ENCODE data around the gene CDK5. TPM values are rescaled to one million over a fixed set of nuclear protein-coding genes. Genes with fewer than 3 reads are reported as not detected.

The CDK5 gene
- total RNA-seq, 2 experiments from 2014 or later = 3.1 to 3.5 TPM

- ATAC-seq (ENCODE audit: poor library complexity) (peak; percentile 9), DNase-seq (peak in 7 of 14 experiments; percentile 22 to 77 (median 43))
- Histone ChIP-seq H3K27me3 (ENCODE audit: control insufficient read depth in 1 of 2, insufficient read depth in 2 of 2, low read length in 2 of 2) (no peaks in the 10 kb centered on the region), H3K27ac (ENCODE audit: low read depth in 1 of 2, low read length in 2 of 2) (peak overlapping the region in 1 of 2 donors; percentile 4), H3K9me3 (ENCODE audit: control insufficient read depth in 1 of 2, insufficient read depth in 1 of 2, low read length in 2 of 2) (peaks cover 0 to 3% of the 10 kb centered on the region in 2 experiments), H3K36me3 (ENCODE audit: insufficient read depth, low read length) (no peaks in the 10 kb centered on the region), H3K4me1 (ENCODE audit: insufficient read depth, low read length) (peaks cover 66% of the 10 kb centered on the region), H3K4me3 (ENCODE audit: low read length) (peak overlapping the region; percentile 70)
- Mint-ChIP-seq H3K27ac (peak overlapping the region; percentile 86), H3K36me3 (ENCODE audit: low read depth) (peaks cover 20% of the 10 kb centered on the region), H3K27me3 (peaks cover 8% of the 10 kb centered on the region), H3K9me3 (no peaks in the 10 kb centered on the region), H3K4me1 (ENCODE audit: low read depth) (peaks cover 53% of the 10 kb centered on the region), H3K4me3 (peak overlapping the region; percentile 90)
- no peak for TF ChIP-seq CTCF (IDR thresholded peaks at IDR 0.05)
- POLR2A ChIA-PET = interaction anchor here (1.0 to 1.8 kb wide), 3 partner anchors 19 to 74 kb away, joined by 3 to 6 read pairs (median 4); partner anchors contain the start of gene ABCB8
- intact Hi-C loops (cut with DNase I, micrococcal nuclease) = loop anchor here in 1 of 2 experiments (2.0 to 10.0 kb wide), 3 partner anchors 23 to 1253 kb away; partner anchors contain the start of genes KCNH2 and ZNF862
- CTCF ChIA-PET = interaction anchor here (1.2 kb wide), 1 partner anchor 36 kb away, joined by 3 read pairs; no protein-coding TSS in a partner anchor
Measured at GRCh38 chr7:151087245-151088018, 29.7 kb upstream of the CDK5 start.

DNA sequence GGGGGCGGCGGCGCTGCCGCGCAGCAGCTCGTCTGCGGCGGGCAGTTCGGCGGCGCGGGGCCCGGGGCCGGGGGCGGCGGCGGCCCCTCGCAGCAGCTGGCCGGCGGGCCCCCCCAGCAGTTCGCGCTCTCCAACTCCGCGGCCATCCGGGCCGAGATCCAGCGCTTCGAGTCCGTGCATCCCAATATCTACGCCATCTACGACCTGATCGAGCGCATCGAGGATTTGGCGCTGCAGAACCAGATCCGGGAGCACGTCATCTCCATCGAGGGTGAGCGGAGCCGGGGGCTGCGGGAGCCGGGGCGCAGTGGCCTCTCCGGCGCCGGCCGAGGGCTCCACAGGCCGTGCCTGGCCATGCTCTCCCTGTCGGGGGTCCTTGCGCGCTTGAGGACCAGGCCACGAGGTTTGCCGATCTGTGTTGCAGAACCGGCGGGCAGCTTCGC is 29.1 kb upstream of the CDK5 start:
- H3K27me3 ChIP-seq (ENCODE audit: control insufficient read depth in 1 of 2, insufficient read depth in 2 of 2, low read length in 2 of 2) = no peaks in the 10 kb centered on the region
- CTCF ChIA-PET = no interaction called here

More for the DNA sequence above, 29.1 kb upstream of the CDK5 start:
- ATAC-seq (ENCODE audit: poor library complexity) (no peak), DNase-seq (peak in 6 of 14 experiments; percentile 14 to 62 (median 46))
- Mint-ChIP-seq H3K27ac (peak overlapping the region; percentile 82), H3K4me1 (ENCODE audit: low read depth) (peaks cover 53% of the 10 kb centered on the region), H3K9me3 (no peaks in the 10 kb centered on the region), H3K4me3 (peak overlapping the region; percentile 90), H3K36me3 (ENCODE audit: low read depth) (peaks cover 20% of the 10 kb centered on the region), H3K27me3 (peaks cover 8% of the 10 kb centered on the region)
- Histone ChIP-seq H3K36me3 (ENCODE audit: insufficient read depth, low read length) (no peaks in the 10 kb centered on the region), H3K4me1 (ENCODE audit: insufficient read depth, low read length) (peaks cover 72% of the 10 kb centered on the region), H3K4me3 (ENCODE audit: low read length) (peak overlapping the region; percentile 70), H3K27ac (ENCODE audit: low read depth in 1 of 2, low read length in 2 of 2) (no peak overlapping the region), H3K9me3 (ENCODE audit: control insufficient read depth in 1 of 2, insufficient read depth in 1 of 2, low read length in 2 of 2) (peaks cover 0 to 3% of the 10 kb centered on the region in 2 experiments)
- intact Hi-C loops (cut with DNase I, micrococcal nuclease) = loop anchor here in 1 of 2 experiments (10.0 kb wide), 2 partner anchors 112 to 1252 kb away; partner anchors contain the start of genes KCNH2 and ZNF862
- no peak for TF ChIP-seq CTCF (IDR thresholded peaks at IDR 0.05)
- POLR2A ChIA-PET = interaction anchor here (1.0 to 1.8 kb wide), 3 partner anchors 19 to 73 kb away, joined by 3 to 6 read pairs (median 4); partner anchors contain the start of gene ABCB8
